HG03175 (cell line): ENCODE data around the gene DCAF6.

Experiments used
- ATAC-seq: cut with Tn5 transposase; IDR thresholded peaks from one replicate; pipeline ENCODE4 v1.9.1; 2021; ENCODE audit warnings: mild to moderate bottlenecking, moderate library complexity; ENCODE audit not compliant: unreplicated experiment

DCAF6 gene

DNA sequence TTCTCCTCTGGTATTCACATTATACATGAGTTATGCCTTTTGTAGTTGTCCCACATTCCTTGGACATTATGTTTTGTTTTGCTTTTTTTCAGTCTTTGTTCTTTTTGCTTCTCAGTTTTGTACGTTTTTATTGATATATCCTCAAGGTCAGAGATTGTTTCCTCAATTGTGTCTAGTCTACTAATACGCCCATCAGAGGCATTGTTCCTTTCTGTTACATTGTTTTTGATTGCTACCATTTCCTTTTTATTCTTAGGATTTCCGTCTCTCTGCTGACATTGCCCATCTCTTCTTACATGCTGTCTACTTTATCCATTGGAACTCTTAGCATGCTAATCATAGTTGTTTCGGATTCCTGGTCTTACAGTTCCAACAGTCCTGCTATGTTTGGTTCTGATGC lies 28.2 kb downstream of the DCAF6 start:
- ATAC-seq = no peak

DNA sequence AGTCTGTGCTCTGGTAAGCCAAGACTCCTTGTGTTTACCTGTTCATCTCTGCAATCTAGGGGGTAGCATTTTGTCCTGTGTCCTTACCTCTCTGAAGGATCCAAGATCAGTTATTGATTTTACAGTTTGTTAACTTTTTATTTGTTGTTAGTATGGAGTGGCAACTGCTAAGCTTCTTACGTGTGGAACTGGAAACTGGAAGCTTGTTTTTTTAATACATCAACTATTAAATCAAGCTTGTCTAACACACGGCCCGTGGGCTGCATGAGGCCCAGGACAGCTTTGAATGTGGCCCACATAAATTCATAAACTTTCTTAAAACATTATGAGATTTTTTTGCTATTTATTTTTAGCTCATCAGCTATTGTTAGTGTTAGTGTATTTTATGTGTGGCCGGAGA lies 29.6 kb downstream of the DCAF6 start:
- no peak for ATAC-seq

DNA sequence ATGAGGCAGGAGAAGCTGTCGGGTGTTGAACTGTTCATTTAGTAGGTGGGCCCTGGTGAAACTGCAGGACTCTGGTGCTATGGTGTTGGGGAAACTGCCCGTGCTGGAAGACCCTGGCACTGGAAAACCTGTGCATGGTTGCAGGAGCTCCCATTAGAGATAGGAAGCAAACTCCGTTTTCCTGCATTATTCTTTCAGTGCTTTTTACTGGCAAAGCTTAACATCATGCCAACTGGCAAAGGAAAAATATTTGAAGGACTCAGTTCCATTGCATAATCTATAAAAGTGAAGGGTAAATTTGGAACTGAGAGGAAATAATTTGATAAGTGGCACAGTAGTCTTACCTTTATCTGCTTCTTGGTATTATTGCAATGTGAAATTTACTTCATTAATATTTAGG lies 32.1 kb downstream of the DCAF6 start:
- ATAC-seq = no peak

DNA sequence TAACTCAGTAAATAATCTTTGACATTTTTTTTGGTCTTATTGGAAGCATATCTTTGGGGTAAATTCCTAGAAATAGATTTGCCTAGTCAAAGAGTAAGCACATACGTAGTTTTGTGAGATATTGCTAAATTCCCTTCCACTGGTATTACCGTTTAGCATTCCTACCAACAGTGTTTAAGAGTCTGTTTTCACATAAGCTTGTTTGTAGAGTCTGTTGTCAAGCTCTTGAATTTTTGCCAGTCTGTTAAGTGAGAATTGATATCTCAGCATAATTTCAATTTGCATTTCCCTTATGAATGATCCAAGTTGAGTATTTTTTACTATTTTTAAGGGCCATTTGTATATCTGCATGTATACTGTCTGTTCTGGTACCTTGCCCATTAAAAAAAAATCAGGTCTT lies 37.3 kb downstream of the DCAF6 start:
- no peak for ATAC-seq

DNA sequence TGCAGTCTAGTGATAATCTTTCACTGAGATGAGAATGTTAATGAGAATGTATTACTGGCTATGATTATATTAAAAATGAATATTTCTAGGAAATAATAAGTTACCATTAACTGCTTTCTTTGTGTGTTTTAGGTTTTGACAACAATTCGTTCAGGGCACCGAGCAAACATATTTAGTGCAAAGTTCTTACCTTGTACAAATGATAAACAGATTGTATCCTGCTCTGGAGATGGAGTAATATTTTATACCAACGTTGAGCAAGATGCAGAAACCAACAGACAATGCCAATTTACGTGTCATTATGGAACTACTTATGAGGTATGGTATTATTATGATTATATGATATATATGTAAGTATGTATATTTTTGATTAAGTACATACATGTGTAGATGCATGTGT lies 38.2 kb downstream of the DCAF6 start:
- no peak for ATAC-seq

DNA sequence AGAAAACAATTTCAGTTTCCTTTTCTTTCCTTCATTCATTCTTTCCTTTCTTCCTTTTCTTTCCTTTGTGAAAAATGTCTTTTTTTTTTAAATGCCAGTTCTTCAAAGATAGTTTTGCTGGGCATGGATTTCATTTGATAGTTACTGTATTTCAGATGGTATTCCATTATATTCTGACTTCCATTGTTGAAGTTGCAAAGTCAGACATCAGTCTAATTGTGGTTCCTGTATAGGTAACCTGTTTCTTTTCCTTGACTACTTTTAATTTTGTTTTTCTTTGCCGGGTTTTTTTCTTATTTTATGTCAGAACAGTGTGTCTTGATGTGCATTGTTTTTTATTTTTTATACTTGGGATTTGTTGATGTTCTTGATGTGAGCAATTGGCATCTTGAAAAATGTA lies 40.8 kb downstream of the DCAF6 start:
- ATAC-seq = no peak

DNA sequence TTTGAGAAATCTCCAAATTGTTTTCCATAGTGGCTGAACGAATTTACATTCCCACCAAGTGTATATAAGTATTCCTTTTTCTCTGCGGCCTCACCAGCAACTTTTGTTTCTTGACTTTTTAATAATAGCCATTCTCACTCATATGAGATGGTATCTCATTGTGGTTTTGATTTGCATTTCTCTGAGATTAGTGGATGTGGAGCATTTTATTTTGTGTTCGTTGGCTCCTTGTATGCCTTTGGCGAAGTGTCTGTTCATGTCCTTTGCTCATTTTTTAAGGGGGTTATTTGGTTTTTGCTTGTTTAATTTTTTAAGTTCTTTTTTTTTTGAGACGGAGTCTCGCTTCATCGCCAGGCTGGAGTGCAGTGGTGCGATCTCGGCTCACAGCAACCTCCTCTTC lies 45.5 kb downstream of the DCAF6 start:
- ATAC-seq = no peak

DNA sequence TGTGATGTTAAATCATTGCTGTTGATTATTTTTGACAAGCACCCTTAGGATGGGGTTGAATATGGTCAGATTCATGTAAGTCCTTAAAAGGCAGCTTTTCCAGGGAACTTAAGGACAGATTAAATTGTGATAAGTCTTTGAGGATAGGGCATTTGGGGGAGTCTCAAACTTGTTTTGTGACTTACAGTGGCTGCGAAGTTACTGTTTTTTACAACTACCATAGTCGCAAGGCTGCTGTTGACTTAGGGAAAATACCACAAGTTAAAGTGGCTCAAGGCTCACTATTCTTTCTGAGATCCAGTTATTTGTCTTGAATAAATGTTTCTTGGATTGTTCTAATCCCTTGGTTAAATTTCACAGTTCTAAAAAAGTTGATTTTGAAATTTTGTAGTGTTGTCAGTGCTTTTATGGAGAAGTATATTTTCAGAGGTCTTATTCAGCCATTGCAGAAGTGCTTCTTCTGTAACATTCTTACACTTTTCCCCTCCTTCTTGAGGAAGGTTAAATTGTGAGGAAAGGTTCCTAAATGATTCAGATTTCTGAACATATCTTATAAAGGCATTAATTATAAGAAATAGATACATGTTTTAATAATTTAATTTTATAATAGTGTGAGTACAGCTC lies 47.4 kb downstream of the DCAF6 start:
- ATAC-seq = no peak

DNA sequence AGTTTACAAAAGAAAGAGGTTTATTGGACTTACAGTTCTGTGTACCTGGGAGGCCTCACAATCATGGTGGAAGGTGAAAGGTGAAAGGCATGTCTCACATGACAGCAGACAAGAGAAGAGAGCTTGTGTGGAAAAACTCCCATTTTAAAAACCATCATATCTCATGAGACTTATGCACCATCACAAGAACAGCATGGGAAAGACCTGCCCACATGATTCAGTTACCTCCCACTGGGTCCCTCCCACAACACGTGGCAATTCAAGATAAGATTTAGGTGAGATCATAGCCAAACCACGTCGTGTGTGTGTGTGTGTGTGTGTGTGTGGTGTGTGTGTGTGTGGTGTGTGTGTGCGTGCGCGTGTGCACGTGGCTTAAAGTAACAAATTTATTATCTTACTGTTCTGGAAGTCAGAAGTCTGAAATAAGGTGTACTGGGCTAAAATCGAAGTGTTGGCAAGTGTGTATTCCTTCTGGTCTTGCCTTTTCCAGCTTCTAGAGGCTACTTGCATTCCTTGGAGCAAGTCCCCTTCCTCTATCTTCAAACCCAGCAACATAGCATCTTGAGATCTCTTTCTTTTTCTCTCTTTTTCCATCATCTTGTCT lies 48.5 kb downstream of the DCAF6 start:
- no peak for ATAC-seq

DNA sequence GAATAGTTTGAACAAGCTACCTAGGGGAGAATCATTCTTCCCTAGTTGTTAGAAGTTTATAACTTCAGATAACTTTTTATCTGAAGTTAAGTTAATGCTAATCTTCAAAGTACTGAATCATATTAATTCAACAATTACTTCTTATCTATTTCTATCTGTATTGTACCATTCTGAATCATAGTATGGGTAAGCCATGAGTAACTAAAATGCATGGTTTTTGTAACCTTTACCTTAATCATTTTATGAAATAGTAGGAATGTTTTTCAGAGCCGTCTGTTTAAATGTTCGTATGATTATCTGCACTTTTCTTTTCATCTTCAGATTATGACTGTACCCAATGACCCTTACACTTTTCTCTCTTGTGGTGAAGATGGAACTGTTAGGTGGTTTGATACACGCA lies 50.7 kb downstream of the DCAF6 start:
- ATAC-seq = no peak

DNA sequence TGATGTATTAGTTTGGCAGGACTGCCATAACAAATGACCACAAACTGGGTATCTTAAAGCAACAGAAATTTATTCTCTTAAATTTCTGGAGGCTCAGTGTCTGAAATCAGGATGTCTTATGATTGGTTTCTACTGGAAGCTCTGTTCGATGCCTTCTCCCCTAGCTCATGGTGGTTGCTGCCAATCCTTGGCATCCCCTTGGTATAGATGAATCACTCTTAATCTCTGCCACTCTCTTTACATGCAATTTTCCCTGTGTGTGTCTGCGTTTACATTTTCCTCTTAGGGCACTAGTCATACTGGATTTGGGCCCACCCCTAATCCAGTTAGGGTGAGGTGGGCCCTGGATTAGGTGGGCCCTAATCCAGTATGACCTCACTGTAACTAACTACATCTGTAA lies 55.1 kb downstream of the DCAF6 start:
- ATAC-seq = no peak

DNA sequence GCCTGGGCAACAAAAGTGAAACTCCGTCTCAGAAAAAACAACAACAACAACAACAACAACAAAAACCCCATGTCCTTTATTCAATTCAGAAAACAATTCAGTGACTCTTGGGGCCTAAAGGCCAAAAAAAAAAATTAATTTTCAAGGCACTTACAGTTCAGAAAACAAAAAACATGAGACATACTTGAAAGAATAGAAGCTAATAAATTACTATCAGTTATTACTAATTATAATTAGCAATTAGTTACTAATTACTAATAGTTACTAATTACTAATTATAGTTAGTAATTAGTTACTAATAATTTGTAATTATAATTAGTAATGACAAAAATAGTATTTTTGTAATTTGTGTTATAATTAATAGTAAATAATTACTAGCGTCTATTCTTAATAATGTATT lies 57.2 kb downstream of the DCAF6 start:
- ATAC-seq = no peak

DNA sequence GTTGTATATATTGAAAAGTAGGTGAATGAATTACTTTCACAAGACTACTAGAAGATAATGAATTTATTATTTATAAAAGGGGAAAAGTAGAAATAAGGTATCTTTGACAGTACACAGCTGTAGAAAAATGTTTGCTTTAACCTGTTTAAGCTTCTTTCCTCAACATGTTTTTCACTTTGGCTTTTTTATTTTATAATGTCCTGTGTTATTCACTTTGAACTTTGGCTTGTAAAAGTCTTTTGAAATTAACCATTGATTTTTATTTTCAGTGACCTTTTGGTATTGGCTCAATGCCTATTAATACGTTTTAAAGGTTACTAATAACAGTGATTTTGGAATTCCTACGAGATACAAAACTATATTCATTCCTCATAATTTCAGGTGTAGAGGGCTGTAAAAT lies 58.1 kb downstream of the DCAF6 start:
- ATAC-seq = no peak

DNA sequence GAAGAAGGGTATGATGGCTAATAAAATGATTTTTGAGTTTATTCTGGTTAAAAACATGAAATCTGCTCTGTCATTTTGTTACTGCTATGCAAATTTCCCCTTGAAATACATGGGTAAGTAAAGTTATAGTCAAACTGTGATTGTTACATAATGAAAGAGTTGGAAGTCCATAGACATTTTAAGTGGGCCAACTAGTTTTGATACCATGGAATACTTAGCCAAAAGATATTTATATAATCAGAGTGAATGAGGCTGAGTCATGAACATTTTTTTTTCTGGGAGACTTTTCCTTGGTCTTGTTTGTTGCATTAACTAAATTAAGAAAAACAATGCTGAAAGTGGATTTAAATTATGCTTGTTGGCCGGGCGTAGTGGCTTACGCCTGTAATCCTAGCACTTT lies 58.6 kb downstream of the DCAF6 start:
- ATAC-seq = no peak

DNA sequence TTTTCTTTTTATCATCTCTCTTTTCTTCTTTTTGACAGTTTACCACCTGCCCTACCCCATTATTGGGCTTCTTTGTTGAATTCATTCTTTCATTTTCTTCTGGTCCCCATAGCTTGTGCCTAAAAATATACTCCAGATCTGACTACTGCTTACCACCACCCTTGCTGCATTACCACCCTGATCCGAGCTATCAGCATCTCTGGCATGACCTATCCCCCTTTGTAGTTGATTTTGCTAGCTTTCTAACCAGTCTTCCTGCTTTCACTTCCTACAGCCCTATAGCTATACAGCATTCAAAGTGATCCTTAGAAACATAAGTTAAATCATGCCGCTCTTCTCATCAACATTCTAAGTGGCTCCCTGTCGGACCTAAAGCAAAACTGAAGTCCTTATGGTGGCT lies 59.8 kb downstream of the DCAF6 start:
- no peak for ATAC-seq

DNA sequence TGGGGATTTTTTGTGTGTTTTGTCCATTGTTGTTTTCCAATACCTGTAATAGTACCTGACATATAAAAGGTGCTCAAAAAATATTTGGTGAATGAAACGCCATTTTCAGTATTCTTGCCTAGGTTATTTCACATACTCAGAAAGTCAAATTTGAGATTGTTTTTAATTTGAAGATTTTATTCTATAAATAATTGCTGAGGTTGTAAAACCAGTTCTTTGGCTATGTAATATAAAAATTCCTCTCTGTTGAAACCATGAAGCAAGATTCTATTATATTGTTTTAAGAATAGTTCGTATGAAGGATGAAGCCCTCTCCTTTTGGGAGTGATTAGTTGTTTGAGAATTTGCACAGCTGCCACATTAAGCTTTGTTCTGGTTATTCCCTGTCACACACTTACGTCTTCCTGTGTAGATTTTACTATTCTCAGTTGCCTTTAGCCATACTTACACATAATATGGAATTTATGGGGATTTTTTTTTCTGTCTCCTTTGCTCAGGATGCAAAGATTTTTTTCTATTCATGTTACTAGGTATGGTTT lies 60.6 kb downstream of the DCAF6 start:
- ATAC-seq = no peak

DNA sequence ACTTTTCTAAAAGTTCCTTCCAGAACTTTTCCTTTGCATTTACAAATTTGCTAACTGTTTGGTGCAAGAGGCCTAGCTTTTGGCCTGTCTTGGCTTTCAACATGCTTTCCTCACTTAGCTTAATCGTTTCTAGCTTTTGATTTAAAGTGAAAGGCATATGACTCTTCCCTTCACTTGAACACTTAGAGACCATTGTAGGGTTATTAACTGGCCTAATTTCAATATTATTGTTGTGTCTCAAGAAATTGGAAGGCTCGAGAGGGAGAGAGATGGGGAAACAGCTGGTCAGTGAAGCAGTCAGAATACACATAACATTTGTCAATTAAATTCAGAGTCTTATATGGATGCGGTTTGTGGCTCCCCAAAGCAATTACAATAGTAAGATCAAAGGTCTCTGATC lies 63.4 kb downstream of the DCAF6 start:
- no peak for ATAC-seq

DNA sequence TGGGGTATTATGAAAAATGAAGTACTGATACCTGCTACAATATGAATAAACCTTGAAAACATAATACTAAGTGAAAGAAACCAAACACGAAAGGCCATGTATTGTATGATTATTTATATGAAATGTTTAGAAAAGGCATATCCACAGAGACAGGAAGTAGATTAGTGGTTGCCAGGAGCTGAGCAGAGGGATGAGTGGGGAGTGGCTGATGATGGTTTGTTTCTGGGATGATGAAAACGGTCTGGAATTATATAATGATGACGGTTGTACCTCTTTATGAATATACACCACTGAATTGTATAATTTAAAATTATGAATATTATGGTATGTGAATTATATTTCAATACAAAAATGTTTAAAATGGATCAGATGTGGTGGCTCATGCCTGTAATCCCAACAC lies 64.2 kb downstream of the DCAF6 start:
- ATAC-seq = no peak

DNA sequence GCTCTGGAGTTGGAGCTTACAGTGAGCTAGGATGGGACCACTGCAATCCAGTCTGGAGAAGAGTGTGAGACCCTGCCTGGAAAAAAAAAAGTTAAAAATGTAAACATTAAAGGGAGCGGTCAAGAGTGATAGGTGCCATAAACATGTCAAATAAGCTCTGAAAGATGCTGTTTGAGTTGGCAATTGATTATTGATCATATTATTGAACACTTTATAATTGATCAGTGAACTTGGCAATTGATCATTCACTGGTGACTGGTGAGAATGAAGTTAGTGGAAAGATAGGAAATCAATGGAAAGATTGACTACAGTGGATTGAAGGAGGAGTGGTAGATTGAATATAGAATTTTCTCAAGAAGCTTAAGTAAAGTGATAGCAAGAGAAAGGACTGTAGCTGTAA lies 64.7 kb downstream of the DCAF6 start:
- no peak for ATAC-seq

DNA sequence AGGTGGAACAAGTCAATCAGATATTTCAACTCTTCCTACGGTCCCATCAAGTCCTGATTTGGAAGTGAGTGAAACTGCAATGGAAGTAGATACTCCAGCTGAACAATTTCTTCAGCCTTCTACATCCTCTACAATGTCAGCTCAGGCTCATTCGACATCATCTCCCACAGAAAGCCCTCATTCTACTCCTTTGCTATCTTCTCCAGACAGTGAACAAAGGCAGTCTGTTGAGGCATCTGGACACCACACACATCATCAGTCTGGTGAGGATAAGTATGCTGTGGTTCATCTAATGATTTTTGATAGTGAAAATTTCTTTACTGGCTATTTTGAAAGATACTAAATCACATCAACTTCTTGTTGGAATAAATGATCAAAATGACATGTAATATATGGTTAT lies 68.0 kb downstream of the DCAF6 start:
- ATAC-seq = no peak

DNA sequence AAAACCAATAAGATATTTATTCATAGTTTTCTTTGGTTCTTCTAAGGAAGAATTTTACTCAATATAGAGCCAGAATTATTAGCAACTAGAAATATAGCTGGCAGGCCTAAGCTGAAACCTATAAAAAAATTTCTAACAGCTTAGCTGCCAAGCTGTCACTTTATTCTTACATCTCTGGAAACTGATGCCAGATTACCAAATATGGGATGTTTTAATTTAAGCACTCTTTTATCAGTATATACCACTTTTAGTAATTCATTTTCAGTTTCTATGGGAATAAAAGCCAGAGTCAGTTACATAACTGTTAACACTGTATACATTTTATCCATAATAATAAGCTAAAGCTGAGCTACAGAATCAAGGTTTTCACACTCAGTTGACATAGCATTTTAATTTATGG lies 69.0 kb downstream of the DCAF6 start:
- no peak for ATAC-seq

DNA sequence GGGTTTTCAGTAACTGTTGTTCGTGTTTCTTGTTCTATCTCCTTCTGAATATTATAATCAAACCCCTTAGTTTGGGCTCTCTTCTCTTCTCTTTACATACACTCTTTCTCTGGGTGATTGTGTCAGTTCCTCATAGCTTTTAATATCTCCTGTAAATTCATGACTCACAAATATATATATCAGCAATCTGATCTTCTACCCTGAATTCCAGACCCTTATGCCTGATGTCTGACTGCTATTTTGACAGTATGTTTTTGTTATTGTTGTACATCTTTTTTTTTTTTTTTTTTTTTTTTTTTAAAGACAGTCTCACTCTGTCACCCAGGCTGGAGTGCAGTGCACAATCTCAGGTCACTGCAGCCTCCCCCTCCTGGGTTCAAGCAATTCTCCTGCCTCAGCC lies 71.2 kb downstream of the DCAF6 start:
- ATAC-seq = no peak

DNA sequence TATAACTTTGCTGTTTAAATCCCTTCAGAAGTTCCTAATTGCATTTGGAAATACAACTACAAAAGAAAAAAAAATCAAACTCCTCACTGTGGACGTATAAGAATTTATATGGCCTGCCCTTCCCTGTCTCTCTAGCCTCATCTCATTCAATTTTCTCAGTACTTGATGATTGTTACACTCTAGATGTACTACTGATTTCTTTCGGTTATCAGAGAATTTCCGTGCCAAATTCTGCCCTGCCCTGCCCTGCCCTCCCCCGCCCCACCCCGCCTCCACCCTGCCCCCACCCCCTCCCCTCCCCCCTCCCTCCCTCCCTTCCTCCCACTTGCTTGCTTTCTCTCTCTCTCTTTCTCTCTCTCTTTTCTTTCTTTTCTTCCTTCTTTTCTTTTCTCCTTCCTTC lies 72.1 kb downstream of the DCAF6 start:
- no peak for ATAC-seq
